GM21717 (cell line): ENCODE data around the gene UCP3.
A peak's percentile ranks its signal among the peaks of the same experiment; 100 is the strongest.
"Not testable (repeated sequence)": the region's sequence is repeated elsewhere in the genome, so short reads cannot be mapped to it uniquely, and the experiment has no call there.

Source experiments
- ATAC-seq: cut with Tn5 transposase; IDR thresholded peaks from one replicate; pipeline ENCODE4 v1.9.1; 2021; ENCODE audit warnings: mild to moderate bottlenecking, moderate library complexity; ENCODE audit not compliant: unreplicated experiment

UCP3 gene

GRCh38 chr11:74002832-74003231, 6.1 kb downstream of the UCP3 start:
- no peak for ATAC-seq

GRCh38 chr11:74001822-74002286, 7.0 kb downstream of the UCP3 start:
- no peak for ATAC-seq

DNA sequence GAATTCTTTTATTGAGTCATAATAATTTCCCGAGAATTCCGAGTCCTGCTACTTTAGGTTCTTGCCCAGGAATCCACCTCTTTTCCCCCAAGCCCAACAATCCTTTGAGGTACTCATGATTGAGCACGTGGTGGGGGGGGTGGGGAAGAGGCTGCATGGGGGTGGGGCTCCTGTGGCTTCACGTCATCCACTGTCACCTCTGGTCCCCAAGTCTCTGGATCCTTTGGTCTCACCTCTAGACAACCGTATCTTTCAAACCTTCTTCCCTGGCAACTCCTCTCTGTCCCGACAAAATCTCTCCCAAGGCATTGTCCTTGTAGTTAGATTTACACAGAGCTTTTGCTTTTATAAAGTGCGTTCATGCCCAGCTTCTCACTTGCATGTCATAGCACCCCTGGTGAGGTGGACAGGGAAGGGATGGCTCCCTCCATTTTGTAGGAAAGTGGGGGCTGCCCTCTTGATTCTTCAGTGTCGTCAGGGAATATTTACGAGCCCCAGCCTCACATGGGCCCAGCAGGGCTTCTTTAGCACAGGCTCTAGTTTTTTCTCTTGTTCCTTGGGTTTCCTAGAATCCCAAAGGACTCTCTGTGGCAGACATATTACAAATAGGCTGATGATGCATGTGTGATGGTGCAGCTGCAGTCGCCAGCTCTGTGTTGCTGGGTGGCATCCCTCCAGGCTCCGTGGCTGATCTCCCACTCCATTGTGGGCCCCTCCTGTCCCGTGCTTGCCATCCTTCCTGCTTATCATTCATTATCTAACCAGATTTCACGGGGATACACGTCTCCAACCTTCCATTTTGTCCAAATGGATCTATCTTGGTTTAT, 8.4 kb downstream of the UCP3 start:
- ATAC-seq: no peak

DNA sequence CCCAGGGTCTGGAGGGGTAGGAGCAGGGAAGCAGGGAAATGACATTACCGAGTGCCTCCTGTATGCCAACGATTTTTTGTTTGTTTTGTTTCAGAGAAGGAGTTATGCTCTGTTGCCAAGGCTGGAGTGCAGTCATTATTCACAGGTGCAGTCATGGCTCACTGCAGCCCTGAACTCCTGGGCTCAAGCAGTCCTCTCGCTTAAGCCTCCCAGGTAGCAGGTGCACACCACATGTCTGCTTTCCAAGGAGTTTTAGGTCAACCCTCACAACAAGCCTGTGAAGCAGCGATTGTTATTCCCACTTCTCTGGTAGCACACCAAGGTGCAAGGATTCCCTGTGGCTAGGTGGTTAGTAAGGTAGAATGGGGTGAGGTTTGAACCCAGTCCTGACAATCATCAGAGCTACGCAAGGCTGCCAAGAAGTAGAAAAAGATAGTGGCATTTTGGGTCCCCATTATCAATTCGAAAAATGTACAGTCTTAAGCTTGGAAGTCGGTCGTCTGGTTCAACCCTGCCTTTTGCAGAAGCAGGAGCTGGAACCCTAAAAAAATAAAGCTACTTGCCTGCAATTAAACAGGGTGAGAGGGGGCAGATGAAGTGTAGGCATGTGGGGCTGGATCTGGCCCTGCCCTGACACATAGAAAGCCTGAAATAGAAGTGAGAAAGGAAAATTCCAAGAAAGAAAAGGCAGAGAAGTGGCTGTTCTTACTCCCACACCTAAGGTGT, 9.1 kb downstream of the UCP3 start:
- no peak for ATAC-seq

DNA sequence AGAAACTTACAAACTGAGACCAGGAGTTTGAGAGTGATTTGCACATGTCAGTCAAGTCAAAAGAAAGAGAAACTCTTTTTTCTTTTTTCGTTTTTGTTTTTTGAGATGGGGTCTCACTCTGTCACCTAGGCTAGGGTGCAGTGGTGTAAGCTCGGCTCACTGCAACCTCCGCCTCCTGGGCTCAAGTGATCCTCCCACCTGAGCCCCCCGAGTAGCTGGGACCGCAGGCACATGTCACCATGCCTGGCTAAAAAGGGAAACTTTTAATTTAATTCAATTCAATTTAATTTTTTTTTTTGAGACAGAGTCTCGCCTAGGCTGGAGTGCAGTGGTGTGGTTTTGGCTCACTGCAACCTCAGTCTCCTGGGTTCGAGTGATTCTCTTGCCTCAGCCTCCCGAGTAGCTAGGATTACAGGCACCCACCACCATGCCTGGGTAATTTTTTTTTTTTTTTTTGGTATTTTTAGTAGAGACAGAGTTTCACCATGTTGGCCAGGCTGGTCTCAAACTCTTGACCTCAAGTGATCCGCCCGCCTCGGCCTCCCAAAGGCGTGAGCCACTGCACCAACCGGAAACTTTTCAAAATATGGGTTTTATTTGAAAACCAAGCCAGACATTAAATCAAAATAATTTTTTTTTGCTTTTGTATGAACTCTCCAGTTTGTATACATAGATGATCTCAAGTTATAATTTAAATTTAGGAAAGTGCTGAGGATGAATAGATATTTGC, 9.9 kb downstream of the UCP3 start:
- ATAC-seq: no peak

DNA sequence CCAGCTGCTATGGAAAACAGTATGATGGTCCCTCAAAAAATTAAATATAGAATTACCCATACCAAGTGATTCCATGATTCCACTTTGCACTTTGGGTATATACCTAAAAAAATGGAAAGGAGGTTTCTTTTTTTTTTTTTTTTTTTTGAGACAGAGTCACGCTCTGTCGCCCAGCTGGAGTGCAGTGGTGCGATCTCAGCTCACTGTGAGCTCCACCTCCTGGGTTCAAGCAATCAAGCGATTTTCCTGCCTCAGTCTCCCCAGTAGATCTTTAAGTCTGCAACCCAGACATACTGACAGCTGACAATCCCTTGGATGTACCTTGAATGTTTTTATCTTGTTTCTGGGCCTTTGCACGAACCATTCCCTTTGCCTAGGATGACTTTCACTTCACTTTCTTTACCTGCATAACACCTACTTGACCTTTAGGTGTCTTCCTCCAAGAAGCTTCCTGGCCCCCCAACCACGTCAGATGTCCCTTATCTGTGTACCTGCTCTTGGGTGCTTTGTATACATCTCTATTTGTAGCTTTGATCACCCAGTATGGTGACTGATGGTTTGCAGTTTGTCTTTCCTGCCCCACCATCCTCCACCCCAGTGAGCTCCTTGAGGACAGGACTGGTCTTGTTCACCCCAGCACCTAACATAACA, 11.6 kb downstream of the UCP3 start:
- ATAC-seq: no peak

DNA sequence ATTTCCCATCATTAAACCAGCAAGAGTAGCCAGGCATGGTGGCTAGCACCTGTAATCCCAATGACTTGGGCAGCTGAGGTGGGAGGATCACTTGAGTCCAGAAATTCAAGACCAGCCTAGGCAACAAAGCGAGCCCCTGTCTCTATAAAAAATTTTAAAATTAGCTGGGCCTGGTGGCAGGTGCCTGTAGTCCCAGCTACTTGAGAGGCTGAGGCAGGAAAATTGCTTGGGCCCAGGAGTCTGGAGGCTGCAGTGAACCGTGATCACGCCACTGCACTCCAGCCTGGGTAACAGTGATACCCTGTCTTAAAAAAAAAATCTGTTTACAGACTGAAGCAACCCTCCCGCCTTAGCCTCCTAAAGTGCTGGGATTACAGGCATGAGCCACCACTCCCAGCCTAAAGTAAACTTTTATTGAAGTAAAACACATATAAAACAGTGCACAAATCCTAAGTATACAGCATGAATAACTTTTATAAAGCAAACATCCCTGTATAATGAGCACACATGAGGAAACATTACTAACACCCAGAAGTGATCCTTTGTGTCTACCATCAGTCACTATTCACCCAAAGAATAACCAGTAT, 12.6 kb downstream of the UCP3 start:
- no peak for ATAC-seq

GRCh38 chr11:73995731-73996130, 13.2 kb downstream of the UCP3 start:
- no peak for ATAC-seq

GRCh38 chr11:73995247-73995646, 13.6 kb downstream of the UCP3 start:
- no peak for ATAC-seq

GRCh38 chr11:73991471-73992006, 17.3 kb downstream of the UCP3 start:
- no peak for ATAC-seq

DNA sequence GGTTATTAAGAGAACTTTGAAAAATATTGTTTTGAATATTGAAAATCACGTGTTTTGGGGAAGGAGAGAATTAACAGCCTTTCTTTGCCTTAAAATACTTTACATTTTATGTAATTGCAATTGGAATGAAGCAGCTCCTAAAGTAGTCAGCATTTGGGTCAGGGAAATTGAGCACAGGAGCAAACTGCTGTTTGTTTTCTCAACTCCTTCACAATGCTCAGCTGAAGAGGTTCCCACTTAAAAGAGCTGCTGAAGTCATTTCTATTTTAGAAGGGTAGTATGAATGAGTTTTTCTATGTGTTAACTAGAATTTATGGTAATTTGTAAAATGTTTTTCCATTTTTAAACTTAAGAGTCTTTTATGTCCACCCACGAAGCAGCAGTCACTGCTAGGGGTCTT, 18.2 kb downstream of the UCP3 start:
- ATAC-seq: no peak

- ATAC-seq: no peak
These were observed 19.7 kb downstream of the UCP3 start for GRCh38 chr11:73989156-73989555.

GRCh38 chr11:73988227-73988626, 20.7 kb downstream of the UCP3 start:
- ATAC-seq: no peak

- not testable (repeated sequence) for ATAC-seq
These were observed 23.2 kb downstream of the UCP3 start for GRCh38 chr11:73985661-73986060.

DNA sequence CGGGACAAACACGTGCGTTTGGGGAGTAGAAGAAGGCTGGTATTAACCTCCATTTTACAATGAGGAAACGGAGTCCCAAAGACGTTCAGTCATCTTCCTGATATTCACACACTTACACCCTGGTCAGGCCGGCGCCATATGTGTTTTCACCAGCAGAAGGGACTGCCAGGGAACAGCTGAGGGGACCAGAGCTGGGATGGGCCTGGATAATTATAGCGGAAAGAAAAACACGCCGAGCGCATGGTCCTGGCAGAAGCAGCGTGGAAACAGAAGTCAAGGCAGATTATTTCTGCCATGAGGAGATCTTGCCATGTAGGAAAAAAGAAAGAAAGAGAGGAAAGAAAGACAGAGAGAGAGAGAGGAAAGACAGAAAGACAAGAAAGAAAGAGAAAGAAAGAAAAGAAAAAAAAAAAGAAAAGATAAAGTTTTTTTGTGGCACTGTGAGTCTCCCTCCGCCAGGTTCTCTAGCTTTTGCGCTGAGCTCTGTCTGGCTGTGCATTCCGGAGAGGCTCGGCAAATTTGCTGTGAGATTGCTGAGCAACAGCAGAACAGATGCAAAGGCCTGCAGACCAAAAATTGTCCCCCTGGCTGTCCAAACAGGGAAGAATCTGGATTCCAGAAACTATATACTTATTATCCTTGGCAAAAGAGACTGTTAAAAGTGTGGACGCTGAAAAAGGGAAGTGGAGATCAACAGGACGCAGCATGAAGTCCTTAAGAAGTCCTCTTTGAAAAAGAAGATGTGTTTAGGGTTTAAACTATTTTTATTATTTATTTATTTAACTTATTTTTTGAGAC, 24.9 kb downstream of the UCP3 start:
- ATAC-seq: no peak

GRCh38 chr11:73982990-73983740, 25.7 kb downstream of the UCP3 start:
- peak; percentile 65 for ATAC-seq

DNA sequence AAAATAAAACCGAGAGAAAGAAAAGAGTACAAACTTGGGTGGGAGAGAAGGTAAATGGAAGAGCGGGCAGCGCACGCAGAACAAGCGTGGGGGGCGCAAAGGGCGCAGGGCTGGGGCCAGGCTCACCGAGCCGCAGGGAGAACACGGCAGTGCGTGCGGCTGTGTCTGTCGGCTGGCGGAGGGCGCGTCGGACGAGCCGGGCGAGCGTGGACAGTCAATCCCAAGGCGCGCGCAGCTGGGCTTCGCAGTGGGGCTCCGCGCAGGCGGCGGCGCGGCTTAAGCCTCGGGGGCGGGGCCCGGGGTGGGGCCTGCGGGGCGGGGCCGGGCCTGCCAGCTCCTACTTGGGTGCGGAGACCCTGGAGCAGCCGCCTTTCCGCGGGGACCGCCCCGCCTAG, 26.3 kb downstream of the UCP3 start, which contains the start of gene UCP2:
UCP2 (minus strand) TSS at position 249 of the 395 bp plus-strand sequence. CDS start 4,465 bp downstream, outside the sequence.
- ATAC-seq: peak; percentile 47

GRCh38 chr11:73981051-73981805, 27.7 kb downstream of the UCP3 start:
- no peak for ATAC-seq
